ENCODE data around the gene PPY. TPM values are rescaled to one million over a fixed set of nuclear protein-coding genes. Genes with fewer than 3 reads are reported as not detected.

The PPY gene
- total RNA-seq, 2 donors from 2014 or later, result 15.5 to 51.6 TPM

DNA sequence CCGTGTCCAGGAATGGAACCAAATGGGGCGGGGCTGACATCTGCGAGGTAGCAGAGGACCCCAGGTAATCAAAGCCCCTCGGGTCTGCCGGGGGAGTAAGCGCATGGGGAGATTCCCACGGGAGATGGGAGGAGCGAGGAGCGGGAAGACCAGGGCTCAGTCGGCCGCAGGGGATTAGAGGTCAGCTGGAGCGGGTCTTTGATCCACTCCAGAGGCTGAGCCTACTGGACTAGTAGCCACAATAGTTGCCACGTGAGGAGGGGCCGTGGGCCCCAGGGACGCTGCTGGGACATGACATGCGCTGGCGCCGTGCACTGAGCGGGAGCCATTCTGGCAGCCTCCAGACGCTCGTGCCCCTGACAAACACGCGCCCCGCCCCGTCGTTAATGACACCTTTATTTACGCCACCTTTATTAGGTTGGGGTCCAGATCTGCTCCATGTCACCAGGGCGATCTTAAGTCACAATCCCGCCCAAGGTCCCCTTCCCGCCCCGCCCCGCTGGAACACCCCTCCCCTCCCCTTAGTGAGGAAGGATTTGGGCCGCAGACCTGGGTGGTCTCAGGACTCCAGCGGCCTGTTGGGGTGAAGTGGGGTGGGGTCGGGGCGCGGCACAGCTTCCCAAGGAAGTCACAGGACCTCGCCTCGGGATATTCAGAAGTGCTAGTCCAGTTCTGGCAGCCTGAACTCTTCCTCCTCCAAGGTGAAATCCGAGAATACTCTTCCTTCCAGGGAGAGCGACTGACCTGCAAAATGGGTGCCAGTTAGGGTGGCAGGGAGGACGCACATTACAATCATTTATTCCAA lies 15.0 kb downstream of the PPY start:
- Histone ChIP-seq H3K36me3 (replicated peaks in 1 of 2; ENCODE audit: insufficient read depth in 1 of 2, low read depth in 2 of 2) (no peaks in the 10 kb centered on the region), H3K9me3 (no peaks in the 10 kb centered on the region), H3K4me1 (peaks cover 25% of the 10 kb centered on the region), H3K4me3 (no peak overlapping the region), H3K27me3 (no peaks in the 10 kb centered on the region), H3K27ac (peak overlapping the region in 1 of 4 donors; percentile 10)
- TF ChIP-seq, protein P1, sequence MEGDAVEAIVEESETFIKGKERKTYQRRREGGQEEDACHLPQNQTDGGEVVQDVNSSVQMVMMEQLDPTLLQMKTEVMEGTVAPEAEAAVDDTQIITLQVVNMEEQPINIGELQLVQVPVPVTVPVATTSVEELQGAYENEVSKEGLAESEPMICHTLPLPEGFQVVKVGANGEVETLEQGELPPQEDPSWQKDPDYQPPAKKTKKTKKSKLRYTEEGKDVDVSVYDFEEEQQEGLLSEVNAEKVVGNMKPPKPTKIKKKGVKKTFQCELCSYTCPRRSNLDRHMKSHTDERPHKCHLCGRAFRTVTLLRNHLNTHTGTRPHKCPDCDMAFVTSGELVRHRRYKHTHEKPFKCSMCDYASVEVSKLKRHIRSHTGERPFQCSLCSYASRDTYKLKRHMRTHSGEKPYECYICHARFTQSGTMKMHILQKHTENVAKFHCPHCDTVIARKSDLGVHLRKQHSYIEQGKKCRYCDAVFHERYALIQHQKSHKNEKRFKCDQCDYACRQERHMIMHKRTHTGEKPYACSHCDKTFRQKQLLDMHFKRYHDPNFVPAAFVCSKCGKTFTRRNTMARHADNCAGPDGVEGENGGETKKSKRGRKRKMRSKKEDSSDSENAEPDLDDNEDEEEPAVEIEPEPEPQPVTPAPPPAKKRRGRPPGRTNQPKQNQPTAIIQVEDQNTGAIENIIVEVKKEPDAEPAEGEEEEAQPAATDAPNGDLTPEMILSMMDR (IDR thresholded peaks at IDR 0.05), result no peak
- no peak for TF ChIP-seq POLR2A (IDR thresholded peaks at IDR 0.05)
- DNase-seq, result peak in 3 of 4 donors; percentile 28 to 55 (median 45)
- WGBS, 2 donors, result 3 to 4% methylated on average over 27 to 42 of the region's 42 CpGs
- ATAC-seq, result peak; percentile 45
- intact Hi-C loops (cut with DNase I), result no loop called here

DNA sequence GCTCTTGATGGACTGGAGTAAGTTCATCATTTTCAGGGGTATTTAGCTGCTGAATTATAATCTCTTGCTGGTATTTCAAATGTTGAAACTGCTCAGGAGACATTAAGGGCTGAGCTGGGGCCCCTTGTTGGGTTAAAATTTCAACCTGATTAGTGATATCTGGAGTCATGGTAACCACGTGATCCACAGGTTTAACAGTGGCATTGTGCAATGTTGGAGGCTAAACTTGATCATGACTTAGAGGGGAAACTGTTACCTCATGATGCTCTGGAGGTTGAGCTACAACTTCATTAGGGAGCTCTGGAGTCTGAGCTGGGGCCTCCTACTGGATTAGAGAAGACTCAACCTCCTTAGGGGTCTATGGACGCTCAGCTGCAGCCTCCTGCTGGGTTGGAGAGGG lies 17.7 kb downstream of the PPY start:
- intact Hi-C loops (cut with DNase I), result no loop called here
- no peaks in the 10 kb centered on the region for H3K36me3 ChIP-seq (replicated peaks in 1 of 2; ENCODE audit: insufficient read depth in 1 of 2, low read depth in 2 of 2)
- no peaks in the 10 kb centered on the region for H3K9me3 ChIP-seq
- H3K4me3 ChIP-seq, result no peak overlapping the region
- 47 to 55% methylated on average over 2 of the region's 2 CpGs for WGBS, 2 donors
- DNase-seq (no peak), ATAC-seq (no peak)
- TF ChIP-seq POLR2A (IDR thresholded peaks at IDR 0.05), result no peak
- TF ChIP-seq, protein P1 (IDR thresholded peaks at IDR 0.05), result no peak
- H3K27me3 ChIP-seq, result no peaks in the 10 kb centered on the region
- no peak overlapping the region for H3K27ac ChIP-seq
- peaks cover 21% of the 10 kb centered on the region for H3K4me1 ChIP-seq

DNA sequence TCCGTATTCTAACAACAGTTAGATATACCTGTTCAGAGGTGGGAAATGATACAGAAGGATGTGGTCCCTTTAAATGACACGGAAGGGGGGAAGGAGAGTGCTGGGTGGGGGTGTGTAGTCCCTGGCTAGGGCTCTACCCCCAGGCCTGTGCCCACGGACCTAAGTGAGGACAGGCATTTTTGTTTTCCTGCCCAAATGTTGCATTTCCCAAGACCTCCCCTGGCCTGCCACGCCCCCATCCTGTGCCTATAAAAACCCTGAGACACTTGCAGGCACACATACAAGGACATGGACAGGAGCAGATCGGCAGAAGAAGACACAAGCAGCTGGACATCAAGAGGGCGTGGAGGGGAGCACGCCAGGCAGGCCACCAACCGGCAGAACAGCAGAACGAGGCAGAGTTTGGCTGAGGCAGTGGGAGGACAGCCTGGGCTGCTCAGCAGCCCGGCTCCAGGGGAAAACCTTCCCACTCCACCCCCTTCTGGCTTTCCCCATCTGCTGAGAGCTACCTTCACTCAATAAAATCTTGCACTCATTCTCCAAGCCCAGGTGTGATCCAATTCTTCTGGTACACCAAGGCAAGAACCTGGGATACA lies 21.7 kb downstream of the PPY start:
- TF ChIP-seq, protein P1 (IDR thresholded peaks at IDR 0.05), result no peak
- TF ChIP-seq POLR2A (IDR thresholded peaks at IDR 0.05), result no peak
- H3K27ac ChIP-seq, result no peak overlapping the region
- H3K4me1 ChIP-seq, result peaks cover 23% of the 10 kb centered on the region
- ATAC-seq (peak; percentile 15), DNase-seq (peak in 1 of 4 donors; percentile 52)
- H3K27me3 ChIP-seq, result no peaks in the 10 kb centered on the region
- intact Hi-C loops (cut with DNase I), result no loop called here
- no peaks in the 10 kb centered on the region for H3K9me3 ChIP-seq
- WGBS, 2 donors, result 43 to 58% methylated on average over 9 to 10 of the region's 10 CpGs
- no peak overlapping the region for H3K4me3 ChIP-seq
- no peaks in the 10 kb centered on the region for H3K36me3 ChIP-seq (replicated peaks in 1 of 2; ENCODE audit: insufficient read depth in 1 of 2, low read depth in 2 of 2)

DNA sequence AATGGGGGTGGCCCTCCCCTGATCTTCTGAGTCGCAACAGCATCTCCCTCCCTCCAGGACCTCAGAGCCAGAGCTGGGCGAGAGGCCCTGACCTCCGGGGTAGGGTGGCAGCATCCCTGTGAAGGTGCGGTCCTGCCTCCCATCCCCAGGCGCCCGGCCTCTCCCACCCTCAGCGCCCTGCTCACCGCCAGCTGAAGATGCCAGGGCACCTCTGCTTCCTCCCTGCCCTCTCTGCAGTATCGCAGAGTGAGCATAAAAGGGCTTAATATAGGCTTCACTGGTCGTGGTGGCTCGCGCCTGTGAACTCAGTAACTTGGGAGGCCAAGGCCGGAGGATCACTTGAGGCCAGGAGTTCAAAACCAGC lies 24.3 kb downstream of the PPY start:
- no peak for TF ChIP-seq POLR2A (IDR thresholded peaks at IDR 0.05)
- TF ChIP-seq, protein P1 (IDR thresholded peaks at IDR 0.05), result peak in 1 of 7 experiments; percentile 1
- no peaks in the 10 kb centered on the region for H3K9me3 ChIP-seq
- no peaks in the 10 kb centered on the region for H3K36me3 ChIP-seq (replicated peaks in 1 of 2; ENCODE audit: insufficient read depth in 1 of 2, low read depth in 2 of 2)
- no peak for ATAC-seq
- WGBS, 2 donors, result 60 to 91% methylated on average over 5 to 12 of the region's 13 CpGs
- no peak overlapping the region for H3K4me3 ChIP-seq
- DNase-seq, result no peak
- no peak overlapping the region for H3K27ac ChIP-seq
- peaks cover 23% of the 10 kb centered on the region for H3K4me1 ChIP-seq
- no peaks in the 10 kb centered on the region for H3K27me3 ChIP-seq
- intact Hi-C loops (cut with DNase I), result no loop called here
